Measurements from ENCODE around the gene EIF3B.
"Not testable (repeated sequence)": the region's sequence is repeated elsewhere in the genome, so short reads cannot be mapped to it uniquely, and the experiment has no call there.

The EIF3B gene

DNA sequence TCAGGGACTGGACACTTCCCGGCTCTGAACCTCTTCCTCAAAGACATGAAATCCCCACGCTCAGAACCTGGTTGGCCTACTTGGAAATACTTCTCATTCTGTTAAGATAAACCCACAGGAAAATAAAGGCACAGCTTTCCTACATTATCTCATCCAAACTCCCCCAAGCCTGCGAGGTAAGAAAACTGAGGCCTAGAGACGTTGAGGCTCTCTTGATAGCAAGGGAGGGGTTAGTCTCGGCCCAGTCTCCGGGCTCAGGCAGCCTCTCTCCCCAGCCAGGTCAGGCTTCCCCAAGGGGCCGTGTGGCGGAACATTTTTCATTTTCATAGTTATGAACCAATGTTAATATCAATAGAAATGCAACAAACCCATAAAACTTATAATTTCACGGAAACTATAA, 4.6 kb upstream of the EIF3B start:
- no peak for DNase-seq

- no peak for DNase-seq
Observed at GRCh38 chr7:2350861-2351260, 3.8 kb upstream of the EIF3B start.

- DNase-seq = peak in 1 of 2 donors; percentile 2
Observed at GRCh38 chr7:2353113-2353935, 1.3 kb upstream of the EIF3B start.

- peak; percentile 91 for DNase-seq
Observed at GRCh38 chr7:2353936-2354185, 766 bp upstream of the EIF3B start.

DNA sequence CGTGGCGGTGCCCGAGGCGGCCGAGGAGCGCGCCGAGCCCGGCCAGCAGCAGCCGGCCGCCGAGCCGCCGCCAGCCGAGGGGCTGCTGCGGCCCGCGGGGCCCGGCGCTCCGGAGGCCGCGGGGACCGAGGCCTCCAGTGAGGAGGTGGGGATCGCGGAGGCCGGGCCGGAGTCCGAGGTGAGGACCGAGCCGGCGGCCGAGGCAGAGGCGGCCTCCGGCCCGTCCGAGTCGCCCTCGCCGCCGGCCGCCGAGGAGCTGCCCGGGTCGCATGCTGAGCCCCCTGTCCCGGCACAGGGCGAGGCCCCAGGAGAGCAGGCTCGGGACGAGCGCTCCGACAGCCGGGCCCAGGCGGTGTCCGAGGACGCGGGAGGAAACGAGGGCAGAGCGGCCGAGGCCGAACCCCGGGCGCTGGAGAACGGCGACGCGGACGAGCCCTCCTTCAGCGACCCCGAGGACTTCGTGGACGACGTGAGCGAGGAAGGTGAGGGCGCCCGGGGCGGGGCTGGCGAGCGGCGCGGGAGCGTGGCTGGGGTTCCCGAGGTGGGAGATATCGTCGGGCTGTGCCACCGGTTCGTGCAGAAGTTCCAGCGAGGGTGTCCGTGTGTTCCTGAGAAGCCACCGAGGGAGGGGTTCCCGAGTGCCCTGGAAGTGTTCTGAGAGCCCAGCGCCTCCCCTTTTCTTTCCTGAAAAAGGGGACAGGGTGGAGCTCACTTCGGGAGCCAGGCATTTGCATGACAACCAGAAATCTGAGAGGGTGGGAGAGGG, 495 bp downstream of the EIF3B start:
- DNase-seq = no peak

DNA sequence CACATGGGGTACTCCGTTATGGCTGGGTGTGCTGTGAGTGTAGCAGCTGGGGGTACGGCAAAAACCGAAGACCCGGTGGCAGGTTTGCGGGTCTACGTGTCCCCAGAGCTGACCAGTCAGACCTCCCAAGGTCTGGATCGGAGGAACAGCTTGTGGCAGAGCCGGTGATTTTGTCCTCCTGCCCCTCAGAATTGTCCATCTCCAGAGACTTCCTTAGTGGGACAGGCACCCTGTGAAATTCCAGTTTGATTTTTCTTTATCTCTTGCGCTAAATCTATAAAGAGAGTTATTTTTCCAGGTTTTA, 1.0 kb downstream of the EIF3B start:
- no peak for DNase-seq

GRCh38 chr7:2357165-2357564, 2.5 kb downstream of the EIF3B start:
- DNase-seq = no peak

GRCh38 chr7:2357571-2357970, 2.9 kb downstream of the EIF3B start:
- no peak for DNase-seq

DNA sequence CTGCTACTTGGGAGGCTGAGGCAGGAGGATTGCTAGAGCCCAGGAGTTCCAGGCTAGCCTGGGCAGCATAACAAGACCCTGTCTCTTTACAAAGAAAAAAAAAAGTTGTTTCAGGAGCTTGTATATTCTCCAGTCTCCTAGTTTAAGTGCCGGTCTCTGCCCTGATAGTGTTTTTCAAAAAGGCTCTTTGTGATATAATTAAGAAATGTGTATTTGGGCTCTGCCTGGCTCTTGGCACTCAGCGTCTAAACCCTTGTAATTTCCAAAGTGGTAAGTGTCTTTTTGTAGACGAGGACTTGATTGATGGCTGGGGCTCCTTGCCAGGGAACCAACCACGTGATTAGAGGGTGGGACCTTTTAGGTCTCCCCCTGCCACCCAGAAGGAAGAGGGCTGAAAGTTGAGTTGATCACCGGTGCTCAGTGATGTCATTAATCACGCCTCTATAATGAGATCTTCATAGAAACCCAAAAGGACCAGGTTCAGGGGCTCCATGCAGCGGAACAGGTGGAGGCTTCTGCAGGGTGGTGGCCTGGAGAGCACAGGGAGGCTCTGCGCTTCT, 4.4 kb downstream of the EIF3B start:
- DNase-seq = no peak

- DNase-seq = no peak
Observed at GRCh38 chr7:2359610-2360009, 5.0 kb downstream of the EIF3B start.

GRCh38 chr7:2360796-2361195, 6.2 kb downstream of the EIF3B start:
- DNase-seq = no peak

DNA sequence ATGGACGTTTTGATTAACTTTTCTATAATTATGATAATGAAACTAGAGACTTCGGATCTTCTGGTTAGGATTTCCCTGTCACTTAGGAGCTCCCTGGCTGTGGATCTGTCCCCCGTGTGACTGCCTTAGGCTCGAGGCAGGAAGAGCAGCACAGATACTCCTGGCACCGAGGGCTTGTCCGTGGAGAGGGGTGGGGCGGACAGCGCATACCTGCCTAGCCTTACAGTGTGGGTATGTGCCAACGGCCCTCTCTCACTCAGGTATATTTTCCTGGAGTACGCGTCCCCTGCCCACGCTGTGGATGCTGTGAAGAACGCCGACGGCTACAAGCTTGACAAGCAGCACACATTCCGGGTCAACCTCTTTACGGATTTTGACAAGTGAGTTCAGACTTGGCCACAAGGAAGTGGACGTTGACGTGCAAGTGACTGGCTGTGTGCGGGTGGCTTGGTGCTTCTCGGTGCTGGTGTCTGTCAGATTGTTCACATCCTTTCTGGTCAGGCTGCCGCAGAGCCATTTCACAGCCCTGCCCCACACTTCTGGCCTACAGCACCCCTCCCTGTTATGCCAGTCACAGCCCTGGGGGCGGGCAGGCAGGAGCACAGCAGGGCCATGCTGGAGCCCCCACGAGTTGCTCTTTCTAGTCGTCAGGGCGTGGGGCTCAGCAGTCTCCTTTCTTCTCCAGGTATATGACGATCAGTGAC, 7.9 kb downstream of the EIF3B start:
- DNase-seq = no peak

- DNase-seq = no peak
Observed at GRCh38 chr7:2369139-2369538, 14.5 kb downstream of the EIF3B start.

- DNase-seq = no peak
Observed at GRCh38 chr7:2371329-2371728, 16.7 kb downstream of the EIF3B start.

DNA sequence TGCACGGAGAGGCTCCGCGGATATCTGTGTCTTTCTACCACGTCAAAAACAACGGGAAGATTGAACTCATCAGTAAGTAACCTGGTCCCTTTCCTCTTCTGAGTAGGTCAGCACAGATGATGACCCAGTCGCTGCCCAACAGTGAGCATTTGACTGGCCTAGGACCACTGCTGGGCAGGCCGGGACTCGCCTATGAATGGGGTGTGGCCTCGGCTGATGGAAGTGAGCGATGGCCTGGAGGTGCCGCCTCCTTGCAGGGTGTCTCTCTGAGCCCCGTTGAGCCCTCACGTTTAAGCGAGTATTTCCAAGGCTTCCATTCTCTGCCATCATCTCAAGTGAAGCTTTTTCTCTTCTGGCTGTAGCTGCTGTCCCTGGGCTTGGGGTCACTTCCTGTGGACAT, 18.1 kb downstream of the EIF3B start:
- DNase-seq = no peak

- no peak for DNase-seq
Observed at GRCh38 chr7:2373124-2373556, 18.5 kb downstream of the EIF3B start.

GRCh38 chr7:2373646-2374045, 19.0 kb downstream of the EIF3B start:
- no peak for DNase-seq

DNA sequence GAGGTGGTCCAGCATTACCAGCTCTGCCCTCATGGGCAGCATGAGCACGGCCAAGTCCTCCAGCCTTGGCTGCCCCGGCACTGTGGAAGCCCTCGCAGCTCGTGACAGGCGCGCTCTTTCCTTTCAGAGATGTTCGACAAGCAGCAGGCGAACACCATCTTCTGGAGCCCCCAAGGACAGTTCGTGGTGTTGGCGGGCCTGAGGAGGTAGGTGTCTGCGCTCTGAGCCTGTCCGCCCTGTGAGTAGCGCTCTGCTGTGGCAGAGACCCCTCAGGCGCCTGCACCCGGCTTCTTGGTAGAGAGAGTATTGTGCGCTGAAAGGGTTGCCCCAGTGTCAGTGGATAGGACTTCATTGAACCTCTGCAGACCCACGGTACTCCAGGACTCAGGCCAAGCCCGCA, 19.8 kb downstream of the EIF3B start:
- no peak for DNase-seq

DNA sequence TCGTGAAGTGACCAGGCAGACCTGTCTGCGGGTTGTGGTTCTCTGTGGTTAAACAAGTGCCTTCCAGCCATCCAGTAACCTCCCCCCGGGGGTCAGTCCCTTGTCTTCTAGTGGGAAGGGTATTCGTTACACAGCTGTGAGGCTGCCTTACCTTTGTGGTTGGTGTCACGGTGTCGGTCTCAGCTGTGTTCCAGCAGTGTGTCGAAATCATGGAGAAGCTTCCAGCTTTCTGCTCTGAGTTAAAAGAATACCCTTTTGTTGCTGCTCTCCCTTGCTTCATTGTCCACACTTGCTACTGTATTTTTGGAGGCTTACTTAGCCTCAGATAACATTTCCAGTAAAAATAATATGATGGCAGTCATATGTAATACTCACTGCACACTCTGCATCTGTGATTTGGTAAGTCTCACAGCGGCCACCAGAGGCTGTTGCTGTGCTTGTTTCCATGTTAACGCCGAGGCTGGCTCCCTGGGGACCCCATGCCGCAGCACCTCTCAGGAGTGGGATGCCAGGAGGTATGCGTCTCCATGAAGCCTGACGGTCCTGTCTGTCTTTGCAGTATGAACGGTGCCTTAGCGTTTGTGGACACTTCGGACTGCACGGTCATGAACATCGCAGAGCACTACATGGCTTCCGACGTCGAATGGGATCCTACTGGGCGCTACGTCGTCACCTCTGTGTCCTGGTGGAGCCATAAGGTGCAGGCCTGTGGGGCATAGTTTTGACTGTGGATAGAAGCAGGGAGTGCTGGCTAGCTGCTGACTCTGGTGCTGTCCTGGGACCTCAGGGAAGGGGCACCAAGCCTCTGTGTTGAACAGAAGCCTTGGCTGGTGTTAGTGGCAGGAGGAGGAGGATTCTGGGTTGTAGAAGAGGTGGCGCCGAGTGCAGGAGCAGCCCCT, 20.5 kb downstream of the EIF3B start:
- DNase-seq = no peak

DNA sequence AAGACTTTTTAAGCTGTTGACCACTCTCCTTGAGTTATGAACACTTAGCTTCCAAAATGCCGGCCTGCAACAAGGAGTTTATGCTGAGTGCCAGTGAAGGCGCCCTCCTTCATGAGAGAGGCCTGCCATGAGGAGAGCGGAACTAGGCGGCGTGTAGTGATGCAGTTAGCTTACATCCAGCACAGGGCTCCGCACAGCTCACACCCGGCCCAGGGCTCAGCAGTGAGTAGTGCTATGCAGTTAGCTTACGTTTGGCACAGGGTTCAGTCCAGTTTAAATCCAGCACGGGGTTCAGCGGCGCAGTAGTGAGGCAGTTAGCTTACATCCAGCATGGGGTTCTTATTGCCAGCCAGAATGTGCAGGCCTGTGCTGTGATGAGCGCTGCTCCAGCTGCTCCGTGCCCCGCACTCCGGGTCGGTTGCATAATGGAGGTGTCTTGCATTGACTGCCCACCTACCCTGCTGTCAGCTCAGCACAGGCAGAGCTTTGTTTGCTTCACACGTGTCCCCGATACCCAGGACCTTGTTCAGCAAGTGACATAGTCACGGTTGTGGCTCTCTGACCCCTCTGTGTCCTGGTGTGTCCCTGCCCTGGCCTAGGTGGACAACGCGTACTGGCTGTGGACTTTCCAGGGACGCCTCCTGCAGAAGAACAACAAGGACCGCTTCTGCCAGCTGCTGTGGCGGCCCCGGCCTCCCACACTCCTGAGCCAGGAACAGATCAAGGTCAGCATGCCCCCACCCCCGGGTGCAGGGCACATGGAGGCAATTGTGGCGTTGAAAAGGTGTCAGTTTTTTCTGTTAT, 21.9 kb downstream of the EIF3B start:
- DNase-seq = no peak

DNA sequence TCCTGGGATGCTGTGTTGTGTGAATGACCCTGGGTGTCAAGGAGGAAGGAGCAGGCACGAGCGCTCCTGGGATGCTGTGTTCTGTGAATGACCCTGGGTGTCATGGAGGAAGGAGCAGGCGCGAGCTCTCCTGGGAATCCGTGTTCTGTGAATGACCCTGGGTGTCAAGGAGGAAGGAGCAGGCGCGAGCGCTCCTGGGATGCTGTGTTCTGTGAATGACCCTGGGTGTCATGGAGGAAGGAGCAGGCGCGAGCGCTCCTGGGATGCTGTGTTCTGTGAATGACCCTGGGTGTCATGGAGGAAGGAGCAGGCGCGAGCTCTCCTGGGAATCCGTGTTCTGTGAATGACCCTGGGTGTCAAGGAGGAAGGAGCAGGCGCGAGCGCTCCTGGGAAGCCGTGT, 22.9 kb downstream of the EIF3B start:
- DNase-seq = not testable (repeated sequence)

GRCh38 chr7:2378125-2378524, 23.5 kb downstream of the EIF3B start:
- DNase-seq = not testable (repeated sequence)
